Stimulated activated naive CD8-positive, alpha-beta T cell treated with anti-CD3 and anti-CD28 coated beads, Interleukin-15, Interleukin-2, amounts not matched to agents 100 U/mL and 50 U/mL, for 24 hours (primary cell): ENCODE measurements around the gene KCNJ1.
A peak's percentile ranks its signal among the peaks of the same experiment; 100 is the strongest.

Experiments
- ATAC-seq: fragments of 150-1000 bp; cut with Tn5 transposase; one replicate; pipeline ENCODE4 v1.10.0; 2021
- DNase-seq: peaks from one replicate; pipeline ENCODE4 v3.0.0; 2021

Gene KCNJ1

GRCh38 chr11:128901653-128902514 is 34.8 kb upstream of the KCNJ1 start:
- no peak for ATAC-seq
- DNase-seq: no peak

- no peak for DNase-seq
These were observed 33.4 kb upstream of the KCNJ1 start for GRCh38 chr11:128900468-128900867.

GRCh38 chr11:128898580-128899344 is 31.7 kb upstream of the KCNJ1 start:
- no peak for DNase-seq
- ATAC-seq: no peak

More at GRCh38 chr11:128900468-128900867, 33.4 kb upstream of the KCNJ1 start:
- no peak for ATAC-seq

- ATAC-seq (no peak), DNase-seq (no peak)
These were observed 30.7 kb upstream of the KCNJ1 start for GRCh38 chr11:128897826-128898225.

GRCh38 chr11:128896356-128896755 is 29.3 kb upstream of the KCNJ1 start:
- ATAC-seq (no peak), DNase-seq (no peak)

- DNase-seq (no peak), ATAC-seq (no peak)
These were observed 28.4 kb upstream of the KCNJ1 start for GRCh38 chr11:128895526-128895925.

- no peak for ATAC-seq
- no peak for DNase-seq
These were observed 27.6 kb upstream of the KCNJ1 start for GRCh38 chr11:128894685-128895084.

- DNase-seq (no peak), ATAC-seq (no peak)
These were observed 27.2 kb upstream of the KCNJ1 start for GRCh38 chr11:128894286-128894681.

- DNase-seq (no peak), ATAC-seq (no peak)
These were observed 26.6 kb upstream of the KCNJ1 start for GRCh38 chr11:128893578-128894285.

- ATAC-seq (no peak), DNase-seq (no peak)
These were observed 25.9 kb upstream of the KCNJ1 start for GRCh38 chr11:128892866-128893565.

GRCh38 chr11:128891913-128892398 is 24.9 kb upstream of the KCNJ1 start:
- DNase-seq (no peak), ATAC-seq (no peak)

- ATAC-seq (no peak), DNase-seq (no peak)
These were observed 23.7 kb upstream of the KCNJ1 start, which contains the start of gene KCNJ5 for GRCh38 chr11:128890543-128891368. TSS of gene KCNJ5 (plus strand) at chr11:128891356. CDS start at chr11:128911274, 19,918 bp downstream.

- no peak for DNase-seq
- ATAC-seq: no peak
These were observed 23.1 kb upstream of the KCNJ1 start for GRCh38 chr11:128890216-128890542.

- ATAC-seq (no peak), DNase-seq (no peak)
These were observed 22.6 kb upstream of the KCNJ1 start for GRCh38 chr11:128889657-128890213.

GRCh38 chr11:128888034-128888985 is 21.2 kb upstream of the KCNJ1 start:
- DNase-seq (no peak), ATAC-seq (no peak)

GRCh38 chr11:128886406-128887124 is 19.5 kb upstream of the KCNJ1 start:
- ATAC-seq (peak; percentile 40), DNase-seq (no peak)

- DNase-seq (peak; percentile 58), ATAC-seq (peak; percentile 58)
These were observed 17.7 kb upstream of the KCNJ1 start for GRCh38 chr11:128884703-128885338.

- DNase-seq (no peak), ATAC-seq (no peak)
These were observed 17.0 kb upstream of the KCNJ1 start for GRCh38 chr11:128884054-128884453.
